ENCODE measurements around the gene OR2G2.

OR2G2 gene

GRCh38 chr1:247588060-247588459 is at the start of gene OR2G2:
Gene OR2G2, plus strand, starts transcription at chr1:247588360. Its CDS starts 0 bp downstream, at chr1:247588360.
- no peak for DNase-seq (ENCODE audit: low read depth)

DNA sequence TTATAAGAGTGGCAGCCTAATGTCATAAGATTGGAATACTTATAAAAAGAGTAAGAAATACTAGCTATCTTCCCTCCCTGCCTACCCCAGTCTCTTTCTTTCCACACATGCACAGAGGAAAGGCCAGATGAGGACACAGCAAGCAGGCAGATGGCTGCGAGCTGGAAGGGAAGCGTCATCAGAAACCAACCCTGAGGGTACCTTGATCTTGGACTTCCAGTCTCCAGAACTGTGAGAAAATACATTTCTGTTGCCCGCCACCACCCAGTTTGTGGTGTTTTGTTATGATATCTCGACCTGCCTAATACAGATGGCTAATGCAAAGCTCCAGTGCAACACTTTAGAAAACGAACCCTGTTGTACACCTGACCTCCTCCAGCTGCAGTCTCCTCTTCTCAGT is 49.6 kb upstream of the OR2G2 start:
- DNase-seq (ENCODE audit: low read depth): no peak

DNA sequence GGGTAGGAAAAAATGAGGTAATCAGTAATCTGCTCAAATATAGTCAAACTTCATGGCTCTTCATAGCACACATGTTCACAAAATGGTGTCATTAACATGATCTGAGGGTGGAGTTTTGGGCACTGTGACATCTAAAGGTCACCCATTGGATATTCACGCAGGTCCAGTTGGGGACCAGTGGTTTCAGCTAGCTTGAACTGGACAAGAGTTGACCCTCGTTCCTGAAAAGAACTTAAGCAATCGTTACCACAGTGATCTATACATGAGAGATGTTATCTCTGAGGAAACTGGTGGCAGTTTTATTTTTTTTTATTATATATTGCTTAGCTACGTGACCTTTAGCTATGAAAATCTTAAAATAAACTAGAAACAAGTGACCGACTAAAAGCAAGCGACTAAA is 48.9 kb upstream of the OR2G2 start:
- no peak for DNase-seq (ENCODE audit: low read depth)

GRCh38 chr1:247540581-247540980 is 47.6 kb upstream of the OR2G2 start:
- no peak for DNase-seq (ENCODE audit: low read depth)

- no peak for DNase-seq (ENCODE audit: low read depth)
Observed at GRCh38 chr1:247542811-247543210, 45.3 kb upstream of the OR2G2 start.

- DNase-seq (ENCODE audit: low read depth): no peak
Observed at GRCh38 chr1:247548092-247548491, 40.1 kb upstream of the OR2G2 start.

DNA sequence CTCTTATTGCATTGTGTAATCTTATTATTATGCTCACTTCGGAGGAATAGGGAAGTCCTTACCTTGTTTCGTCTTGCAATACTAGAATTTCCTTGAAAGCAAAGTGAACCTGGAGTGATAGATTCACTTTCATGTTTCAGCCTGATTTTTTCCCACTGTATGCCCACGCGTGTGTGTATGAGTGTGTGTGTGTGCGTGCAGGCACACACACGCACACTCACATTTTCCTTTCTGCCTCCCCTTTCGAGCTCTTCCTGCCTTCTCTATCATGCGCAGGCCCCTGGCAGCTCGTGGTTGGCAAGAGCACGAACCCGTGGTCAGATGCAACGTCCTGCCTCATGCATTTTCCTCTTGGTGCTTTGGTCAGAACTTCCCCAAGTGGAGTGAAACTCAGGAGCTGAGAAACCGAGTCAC is 39.4 kb upstream of the OR2G2 start, which contains the start of gene GCSAML:
GCSAML (plus strand) TSS at position 366 of the 414 bp plus-strand sequence. CDS start 58 bp downstream, outside the sequence.
- no peak for DNase-seq (ENCODE audit: low read depth)

GRCh38 chr1:247551721-247552120 is 36.4 kb upstream of the OR2G2 start:
- no peak for DNase-seq (ENCODE audit: low read depth)

GRCh38 chr1:247552231-247552630 is 35.9 kb upstream of the OR2G2 start:
- no peak for DNase-seq (ENCODE audit: low read depth)

GRCh38 chr1:247557926-247558674 is 30.1 kb upstream of the OR2G2 start:
- no peak for DNase-seq (ENCODE audit: low read depth)

DNA sequence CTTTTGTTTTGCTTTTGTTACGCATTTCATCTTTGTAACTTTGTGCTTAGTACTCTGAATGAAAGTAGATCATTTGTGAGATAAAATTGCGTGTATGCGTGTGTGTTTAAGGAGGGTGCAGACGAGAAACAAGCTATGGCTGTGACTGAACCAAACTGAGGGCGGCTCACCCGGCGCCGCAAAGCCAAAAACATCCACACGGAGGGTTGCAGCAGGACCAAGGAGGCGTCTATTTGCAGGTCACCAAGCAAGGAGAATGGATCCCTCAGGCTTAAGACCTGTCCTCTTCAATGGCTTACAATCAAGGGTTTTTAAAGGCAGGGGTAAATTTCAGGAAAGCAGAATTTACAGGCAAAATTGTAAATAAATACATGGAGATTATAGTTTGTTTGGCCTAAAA is 26.4 kb upstream of the OR2G2 start:
- DNase-seq (ENCODE audit: low read depth): no peak

GRCh38 chr1:247562198-247562597 is 26.0 kb upstream of the OR2G2 start:
- no peak for DNase-seq (ENCODE audit: low read depth)

GRCh38 chr1:247574236-247574635 is 13.9 kb upstream of the OR2G2 start:
- DNase-seq (ENCODE audit: low read depth): no peak

DNA sequence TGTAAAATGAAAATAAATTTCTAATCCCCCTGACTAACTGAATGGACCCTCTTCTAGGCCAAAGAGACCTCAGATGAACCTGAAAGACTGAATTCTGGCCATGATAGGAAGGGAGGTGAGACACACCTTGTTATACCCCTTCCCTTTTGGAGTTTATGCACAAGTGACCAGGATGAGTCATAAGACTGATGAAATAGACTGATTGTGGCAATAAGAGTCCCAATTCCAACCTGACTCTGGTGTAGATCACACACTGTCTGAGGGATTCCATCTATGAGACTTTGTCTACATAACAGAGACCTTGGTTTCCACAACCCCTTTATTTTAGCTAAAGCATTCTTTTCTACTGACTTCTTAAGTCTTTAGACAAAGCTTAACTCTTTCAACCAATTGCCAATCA is 13.5 kb upstream of the OR2G2 start:
- DNase-seq (ENCODE audit: low read depth): no peak

DNA sequence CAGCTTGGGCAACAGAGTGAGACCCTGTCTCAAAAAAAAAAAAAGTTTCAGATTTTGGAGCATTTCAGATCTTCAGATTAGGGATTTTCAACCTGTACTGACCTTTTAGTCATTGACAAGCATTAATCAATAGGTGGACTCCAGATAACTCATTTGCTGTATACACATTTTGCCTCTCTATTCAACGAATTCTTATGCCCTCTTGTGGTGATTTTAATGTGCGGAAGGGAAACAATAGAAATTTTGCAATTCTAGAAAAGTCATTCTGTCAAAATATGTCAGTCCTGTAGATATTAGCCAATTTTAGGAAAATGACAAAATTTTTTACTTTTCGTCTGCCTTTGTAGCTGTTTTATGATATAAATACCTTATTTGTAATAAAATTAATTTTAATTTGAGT is 11.6 kb upstream of the OR2G2 start:
- DNase-seq (ENCODE audit: low read depth): no peak

DNA sequence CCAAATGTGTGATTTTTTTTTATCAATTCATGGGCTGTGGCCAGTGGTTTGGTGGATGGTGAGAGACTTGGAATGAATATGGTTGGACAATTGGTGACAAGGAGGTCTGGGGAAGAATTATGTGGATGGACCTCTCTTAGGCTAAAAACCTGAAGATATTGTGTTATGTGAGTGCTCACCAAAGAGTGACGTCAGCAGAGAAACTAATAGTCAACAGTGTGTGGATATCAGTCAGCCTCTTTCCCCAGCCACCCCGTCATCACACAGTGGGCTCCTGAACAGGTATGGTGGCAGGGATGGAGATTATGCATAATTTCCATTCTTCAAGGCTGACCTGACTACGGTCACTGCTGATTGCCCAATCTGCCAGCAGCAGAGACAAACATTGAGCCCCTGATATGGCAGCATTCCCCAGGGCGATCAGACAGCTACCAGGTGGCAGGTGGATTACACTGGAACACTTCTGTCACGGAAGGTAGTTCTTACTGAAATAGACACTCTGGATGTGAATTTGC is 9.2 kb upstream of the OR2G2 start:
- no peak for DNase-seq (ENCODE audit: low read depth)

DNA sequence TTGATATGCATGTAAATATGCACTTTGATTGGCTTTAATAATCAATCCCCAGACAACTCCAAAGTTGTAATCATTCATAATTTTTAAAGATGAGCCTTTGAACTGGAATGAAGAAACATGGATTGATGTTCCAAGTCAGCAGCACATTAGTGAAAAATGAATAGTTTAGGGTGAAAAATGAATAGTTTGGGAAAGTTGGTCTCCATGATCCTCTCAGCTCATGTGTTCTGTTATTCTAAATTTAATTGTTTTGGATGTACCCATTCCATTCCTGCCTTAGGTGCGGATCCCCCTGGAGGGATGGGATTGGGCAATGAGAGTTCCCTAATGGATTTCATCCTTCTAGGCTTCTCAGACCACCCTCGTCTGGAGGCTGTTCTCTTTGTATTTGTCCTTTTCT is 17.1 kb downstream of the OR2G2 start, which contains the start of gene OR2G3:
OR2G3 (plus strand) TSS at position 301 of the 400 bp plus-strand sequence; CDS start at position 301, 0 bp downstream.
- DNase-seq (ENCODE audit: low read depth): no peak

DNA sequence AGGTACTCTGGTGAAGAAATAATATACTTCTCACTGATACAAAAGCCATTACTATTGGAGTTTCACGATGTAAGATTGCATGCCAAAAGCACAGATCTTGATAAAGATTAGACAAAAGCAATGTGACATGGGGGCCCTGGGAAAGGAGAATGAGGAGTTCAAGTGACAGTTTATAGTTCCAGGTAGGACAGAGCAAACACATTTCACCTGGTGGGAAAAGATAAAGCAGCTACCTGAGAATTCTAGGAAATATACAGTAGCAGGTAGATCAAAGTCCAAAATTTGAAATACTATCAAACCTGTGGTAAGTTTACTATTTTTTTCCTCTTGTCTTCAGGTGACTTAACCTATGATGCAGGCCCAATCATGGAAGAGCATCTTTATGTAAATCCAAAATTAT is 25.2 kb downstream of the OR2G2 start:
- no peak for DNase-seq (ENCODE audit: low read depth)

- DNase-seq (ENCODE audit: low read depth): no peak
Observed at GRCh38 chr1:247614625-247615024, 26.5 kb downstream of the OR2G2 start.

DNA sequence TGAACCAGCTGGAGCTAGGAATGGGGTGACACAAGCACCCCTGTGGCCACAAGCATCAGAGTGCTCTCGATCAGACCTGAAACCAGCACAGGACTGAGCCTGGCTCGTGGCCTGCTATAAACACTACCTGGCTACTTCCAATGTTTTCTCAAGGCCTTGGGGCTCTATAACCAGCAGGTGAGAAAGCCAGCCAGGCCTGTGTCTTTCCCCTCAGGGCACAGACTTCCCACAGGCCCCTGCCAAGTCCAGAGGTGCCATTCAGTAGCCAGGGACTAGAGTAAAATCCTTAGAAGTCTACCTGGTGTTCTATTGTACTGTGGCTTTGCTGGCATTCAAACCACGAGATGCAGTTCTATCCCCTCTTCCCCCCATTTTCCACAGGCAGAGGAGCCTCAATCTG is 39.8 kb downstream of the OR2G2 start:
- no peak for DNase-seq (ENCODE audit: low read depth)

DNA sequence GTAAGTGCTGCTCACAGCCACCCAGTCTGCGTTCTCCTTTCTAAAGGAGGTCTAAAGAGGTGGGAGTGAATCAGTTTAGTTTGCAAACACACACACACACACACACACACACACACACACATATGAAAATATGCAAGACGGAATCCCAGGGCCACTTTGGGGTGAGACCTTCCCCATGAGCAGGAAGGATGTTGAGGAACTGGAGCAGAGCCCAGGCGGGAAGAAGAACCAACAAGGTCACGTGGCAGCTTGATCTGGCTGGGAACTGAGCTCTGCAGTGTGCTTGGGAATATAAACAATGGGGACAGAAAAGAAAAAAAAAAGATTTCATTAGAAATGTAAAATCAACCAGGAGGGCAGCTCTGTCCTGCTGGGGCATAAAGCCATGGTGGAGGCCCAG is 49.9 kb downstream of the OR2G2 start:
- DNase-seq (ENCODE audit: low read depth): no peak

DNA sequence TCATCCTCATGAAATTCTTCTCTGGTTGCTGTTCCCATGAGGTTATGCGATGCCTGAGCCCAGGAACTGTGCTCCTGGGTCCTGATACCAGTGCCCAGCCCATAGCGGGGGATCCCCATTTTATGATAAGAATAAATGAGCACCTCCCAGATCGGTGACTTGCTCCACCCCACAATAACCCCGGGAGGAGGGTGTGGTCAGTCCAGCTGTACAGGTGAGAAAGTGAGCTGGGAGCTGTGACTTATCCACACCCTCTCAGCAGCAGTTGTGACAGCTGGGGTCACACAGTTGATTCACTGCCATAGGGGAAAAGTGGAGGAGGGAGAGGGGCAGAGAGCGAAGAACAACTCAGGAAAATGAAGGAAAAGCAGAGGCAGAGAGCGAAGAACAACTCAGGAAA is 50.6 kb downstream of the OR2G2 start:
- no peak for DNase-seq (ENCODE audit: low read depth)

Data from HS-27A (cell line).